Breast epithelium (tissue), 4 donors: ENCODE results near the gene KRTAP10-1. TPM values are rescaled to one million over a fixed set of nuclear protein-coding genes. Genes with fewer than 3 reads are reported as not detected.
A peak's percentile ranks its signal among the peaks of the same experiment; 100 is the strongest.

Source experiments
- DNase-seq, 2 donors: peaks; one replicate each; pipeline ENCODE4 v3.0.0-alpha.2; 2019; ENCODE audit warnings: low spot score in 2 of 2
- H3K27ac ChIP-seq, 2 donors: fragments of 200-600 bp; sonication (generic) in 1 of 2; one replicate each; pipeline ENCODE4 v1.5.1; 2016 to 2019; ENCODE audit warnings: mild to moderate bottlenecking in 1 of 2
- H3K27me3 ChIP-seq, 2 donors: fragments of 200-600 bp; sonication (generic) in 1 of 2; one replicate each; pipeline versions ENCODE4 v1.5.1 to v1.6.0; 2017 to 2019; ENCODE audit warnings: control low read depth in 1 of 2, mild to moderate bottlenecking in 1 of 2
- H3K36me3 ChIP-seq: fragments of 200-600 bp; one replicate; pipeline ENCODE4 v1.5.1; 2019
- H3K4me1 ChIP-seq, 2 donors: fragments of 200-600 bp; sonication (generic); one replicate each; pipeline ENCODE4 v1.5.1; 2016 to 2019; ENCODE audit warnings: control low read depth in 1 of 2
- H3K4me3 ChIP-seq, 3 donors: fragments of 200-600 bp; sonication (generic); 1 replicate in 2 of 3; 2 replicates in 1 of 3; pipeline ENCODE4 v1.5.1; 2016 to 2019; ENCODE audit warnings: mild to moderate bottlenecking in 3 of 3, moderate library complexity in 2 of 3
- H3K9me3 ChIP-seq, 2 donors: fragments of 200-600 bp; sonication (generic) in 1 of 2; one replicate each; pipeline ENCODE4 v1.5.1; 2016 to 2019; ENCODE audit warnings: control low read depth in 1 of 2
- POLR2A ChIP-seq: fragments of 450-650 bp; IDR thresholded peaks from one replicate; pipeline ENCODE4 v1.6.1; 2016; ENCODE audit warnings: antibody characterized with exemption, mild to moderate bottlenecking, moderate library complexity
- POLR2AphosphoS5 ChIP-seq, 3 donors: sonication (generic); formaldehyde crosslinking; IDR thresholded peaks; one replicate each; pipeline ENCODE4 v1.6.1; 2017; ENCODE audit warnings: antibody characterized with exemption in 3 of 3
- intact Hi-C: fragments of 100-400 bp; cut with DNase I; formaldehyde crosslinking; loops from one replicate; pipeline ENCODE4 v1.15.1; 2023; ENCODE audit warnings: low total_unique reads
- total RNA-seq, 3 donors: library from RNA; depleted of rRNA; stranded (reverse); fragments of >200 nt; gene quantifications; one replicate each; pipeline ENCODE4 v1.1.0, GENCODE V29; 2016
- TF ChIP-seq, protein P1 (sequence below), 3 donors: fragments of 450-650 bp; IDR thresholded peaks; one replicate each; pipeline ENCODE4 v1.5.1; 2016 to 2017; ENCODE audit warnings: antibody characterized with exemption in 3 of 3, mild to moderate bottlenecking in 3 of 3, moderate library complexity in 3 of 3

The KRTAP10-1 gene
- total RNA-seq, 3 donors from 2014 or later, result not detected

- DNase-seq, result no peak
- Histone ChIP-seq H3K9me3 (peaks cover 9 to 16% of the 10 kb centered on the region in 2 donors), H3K4me3 (peak overlapping the region in 2 of 3 donors; percentile 33 to 59), H3K36me3 (no peaks in the 10 kb centered on the region), H3K27ac (peak overlapping the region in 1 of 2 donors; percentile 87), H3K4me1 (peaks cover 0 to 6% of the 10 kb centered on the region in 2 donors), H3K27me3 (no peaks in the 10 kb centered on the region)
- TF ChIP-seq POLR2A (no peak), POLR2AphosphoS5 (IDR thresholded peaks at IDR 0.05) (no peak)
- TF ChIP-seq, protein P1, sequence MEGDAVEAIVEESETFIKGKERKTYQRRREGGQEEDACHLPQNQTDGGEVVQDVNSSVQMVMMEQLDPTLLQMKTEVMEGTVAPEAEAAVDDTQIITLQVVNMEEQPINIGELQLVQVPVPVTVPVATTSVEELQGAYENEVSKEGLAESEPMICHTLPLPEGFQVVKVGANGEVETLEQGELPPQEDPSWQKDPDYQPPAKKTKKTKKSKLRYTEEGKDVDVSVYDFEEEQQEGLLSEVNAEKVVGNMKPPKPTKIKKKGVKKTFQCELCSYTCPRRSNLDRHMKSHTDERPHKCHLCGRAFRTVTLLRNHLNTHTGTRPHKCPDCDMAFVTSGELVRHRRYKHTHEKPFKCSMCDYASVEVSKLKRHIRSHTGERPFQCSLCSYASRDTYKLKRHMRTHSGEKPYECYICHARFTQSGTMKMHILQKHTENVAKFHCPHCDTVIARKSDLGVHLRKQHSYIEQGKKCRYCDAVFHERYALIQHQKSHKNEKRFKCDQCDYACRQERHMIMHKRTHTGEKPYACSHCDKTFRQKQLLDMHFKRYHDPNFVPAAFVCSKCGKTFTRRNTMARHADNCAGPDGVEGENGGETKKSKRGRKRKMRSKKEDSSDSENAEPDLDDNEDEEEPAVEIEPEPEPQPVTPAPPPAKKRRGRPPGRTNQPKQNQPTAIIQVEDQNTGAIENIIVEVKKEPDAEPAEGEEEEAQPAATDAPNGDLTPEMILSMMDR (IDR thresholded peaks at IDR 0.05), result no peak
- intact Hi-C loops, result no loop called here
Measured at GRCh38 chr21:44495611-44496563, 44.1 kb downstream of the KRTAP10-1 start.

DNA sequence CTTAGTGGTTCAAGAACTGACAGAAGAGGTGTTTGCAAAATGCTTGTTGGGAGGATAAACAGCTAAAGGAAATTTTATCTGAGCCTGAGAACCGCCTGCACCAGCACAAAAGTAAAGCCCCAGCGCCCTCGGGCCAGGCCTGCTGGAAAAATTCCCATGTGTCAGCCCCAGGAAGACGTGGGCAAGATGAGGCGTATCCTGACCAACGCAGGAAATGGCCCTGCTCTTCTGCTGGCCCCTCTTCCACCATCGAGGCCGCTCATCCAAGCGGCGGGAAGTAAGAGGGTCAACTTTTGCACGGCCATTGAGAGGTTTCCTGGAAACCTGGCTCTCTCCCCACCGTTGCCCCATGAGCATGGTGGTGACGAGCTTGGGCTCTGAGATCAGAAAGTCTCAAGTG lies 45.0 kb downstream of the KRTAP10-1 start:
- Histone ChIP-seq H3K27ac (no peak overlapping the region), H3K27me3 (no peaks in the 10 kb centered on the region), H3K4me3 (no peak overlapping the region), H3K36me3 (no peaks in the 10 kb centered on the region), H3K4me1 (peaks cover 0 to 6% of the 10 kb centered on the region in 2 donors), H3K9me3 (peaks cover 9 to 16% of the 10 kb centered on the region in 2 donors)
- intact Hi-C loops, result no loop called here
- TF ChIP-seq, protein P1 (IDR thresholded peaks at IDR 0.05), result no peak
- TF ChIP-seq POLR2A, result no peak
- no peak for TF ChIP-seq POLR2AphosphoS5 (IDR thresholded peaks at IDR 0.05)
- no peak for DNase-seq

DNA sequence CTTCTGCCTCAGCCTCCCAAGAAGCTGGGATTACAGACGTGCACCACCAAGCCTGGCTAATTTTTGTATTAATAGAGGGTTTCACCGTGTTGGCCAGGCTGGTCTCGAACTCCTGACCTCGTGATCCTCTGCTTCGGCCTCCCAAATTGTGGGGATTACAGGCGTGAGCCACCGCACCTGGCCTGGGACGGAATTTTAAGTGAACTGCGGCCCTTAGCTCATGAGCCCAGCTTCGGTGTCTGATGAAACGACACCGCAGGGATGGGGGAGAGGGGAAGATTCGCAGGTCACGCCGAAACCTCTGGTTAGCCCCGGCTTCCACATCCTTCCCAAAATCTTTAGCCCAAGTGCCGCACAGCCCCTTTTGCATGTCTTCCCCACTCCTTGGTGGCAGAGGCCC lies 45.6 kb downstream of the KRTAP10-1 start:
- Histone ChIP-seq H3K9me3 (peaks cover 9 to 16% of the 10 kb centered on the region in 2 donors), H3K27me3 (no peaks in the 10 kb centered on the region), H3K4me3 (no peak overlapping the region), H3K4me1 (peaks cover 0 to 6% of the 10 kb centered on the region in 2 donors), H3K27ac (no peak overlapping the region), H3K36me3 (no peaks in the 10 kb centered on the region)
- intact Hi-C loops, result no loop called here
- TF ChIP-seq, protein P1 (IDR thresholded peaks at IDR 0.05), result no peak
- TF ChIP-seq POLR2AphosphoS5 (IDR thresholded peaks at IDR 0.05) (no peak), POLR2A (no peak)
- DNase-seq, result no peak

DNA sequence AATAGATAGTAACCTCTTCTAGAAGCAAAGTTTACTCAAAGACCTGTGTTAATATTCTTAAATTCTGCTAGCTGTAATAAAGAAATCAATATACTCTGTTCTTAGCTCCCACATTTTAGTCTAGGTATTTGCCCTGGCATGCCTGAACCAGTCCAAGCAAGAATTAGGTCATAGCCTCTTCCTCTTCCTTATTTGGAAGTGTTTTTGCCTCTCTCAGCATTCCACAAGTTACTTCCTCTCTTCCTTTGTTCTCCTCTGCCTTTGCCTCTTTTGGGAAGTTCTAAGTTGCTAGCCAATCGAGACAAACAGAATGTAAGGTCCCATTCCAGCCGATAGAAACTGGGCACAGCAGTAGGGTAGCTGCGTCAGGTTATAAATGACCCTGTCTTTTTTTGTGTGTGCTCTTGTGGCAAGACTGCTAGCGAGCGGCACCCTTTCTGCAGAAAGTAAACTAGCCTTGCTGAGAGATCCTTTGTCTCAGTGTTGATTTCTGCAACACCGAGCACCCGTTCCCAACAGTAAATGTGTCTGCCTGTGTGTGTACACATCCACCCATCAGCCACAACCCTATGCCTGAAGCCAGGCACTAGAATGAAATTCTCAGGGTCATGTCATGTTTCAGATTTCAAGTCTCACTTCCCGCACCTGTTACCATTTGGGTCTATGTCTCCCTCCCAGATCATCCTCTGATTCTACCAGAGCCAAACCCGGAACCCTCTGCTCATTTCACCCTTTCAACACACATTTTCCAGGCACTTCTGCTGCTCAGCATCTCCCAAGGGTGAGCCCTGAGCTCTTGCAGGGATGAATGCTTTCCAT lies 47.2 kb downstream of the KRTAP10-1 start:
- intact Hi-C loops, result no loop called here
- TF ChIP-seq POLR2AphosphoS5 (IDR thresholded peaks at IDR 0.05), result no peak
- TF ChIP-seq, protein P1 (IDR thresholded peaks at IDR 0.05), result no peak
- no peak for TF ChIP-seq POLR2A

More for the DNA sequence above, 47.2 kb downstream of the KRTAP10-1 start:
- H3K9me3 ChIP-seq, result peaks cover 14 to 19% of the 10 kb centered on the region in 2 donors
- H3K4me3 ChIP-seq, result no peak overlapping the region
- DNase-seq, result no peak
- H3K27ac ChIP-seq, result no peak overlapping the region
- H3K36me3 ChIP-seq, result no peaks in the 10 kb centered on the region
- no peaks in the 10 kb centered on the region for H3K27me3 ChIP-seq
- H3K4me1 ChIP-seq, result peaks cover 0 to 6% of the 10 kb centered on the region in 2 donors
